GM19035 (cell line): ENCODE results near the gene DPP6.
"Not testable (repeated sequence)": the region's sequence is repeated elsewhere in the genome, so short reads cannot be mapped to it uniquely, and the experiment has no call there.

Experiments used
- ATAC-seq: cut with Tn5 transposase; IDR thresholded peaks from one replicate; pipeline ENCODE4 v1.9.1; 2021; ENCODE audit not compliant: unreplicated experiment

Gene DPP6

DNA sequence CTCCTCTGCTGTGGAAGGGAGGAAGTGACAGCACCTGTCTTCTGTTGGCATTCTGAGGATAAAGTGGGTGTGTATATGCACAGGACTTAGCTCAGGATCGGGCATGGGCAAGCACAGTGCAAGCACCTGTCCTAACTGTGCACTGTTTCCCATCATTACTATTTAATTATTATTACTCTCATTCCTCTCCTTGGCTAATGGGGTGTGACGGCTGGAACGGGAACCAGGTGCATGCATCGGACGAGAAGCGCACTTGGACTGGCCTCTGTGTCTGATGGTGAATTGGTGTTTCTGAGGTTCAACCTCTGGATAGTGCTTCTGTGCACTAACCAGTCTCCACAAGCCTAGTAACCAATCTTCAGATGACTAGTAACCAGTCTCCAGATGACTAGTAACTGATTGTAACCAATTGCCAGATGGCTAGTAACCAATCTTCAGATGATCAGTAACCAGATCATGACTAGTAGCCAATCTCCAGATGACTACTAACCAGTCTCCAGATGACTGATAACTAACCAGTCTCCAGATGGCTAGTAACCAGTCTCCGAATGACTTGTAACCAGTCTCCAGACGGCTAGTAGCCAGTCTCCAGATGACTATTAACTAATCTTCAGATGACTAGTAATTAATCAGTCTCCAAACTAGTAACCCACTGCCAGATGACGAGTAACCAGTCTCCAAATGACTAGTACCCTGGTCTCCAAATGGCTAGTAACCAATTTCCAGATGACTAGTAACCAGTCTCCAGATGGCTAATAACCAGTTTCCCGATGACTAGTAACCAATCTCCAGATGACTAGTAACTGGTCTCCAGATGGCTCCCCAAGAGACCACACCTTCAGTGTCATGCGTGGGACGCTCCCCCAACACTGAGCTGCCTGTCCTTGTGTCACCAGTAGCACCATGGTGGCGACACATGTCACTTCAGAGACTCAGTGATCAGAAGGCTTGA, 864.9 kb downstream of the DPP6 start:
- no peak for ATAC-seq

DNA sequence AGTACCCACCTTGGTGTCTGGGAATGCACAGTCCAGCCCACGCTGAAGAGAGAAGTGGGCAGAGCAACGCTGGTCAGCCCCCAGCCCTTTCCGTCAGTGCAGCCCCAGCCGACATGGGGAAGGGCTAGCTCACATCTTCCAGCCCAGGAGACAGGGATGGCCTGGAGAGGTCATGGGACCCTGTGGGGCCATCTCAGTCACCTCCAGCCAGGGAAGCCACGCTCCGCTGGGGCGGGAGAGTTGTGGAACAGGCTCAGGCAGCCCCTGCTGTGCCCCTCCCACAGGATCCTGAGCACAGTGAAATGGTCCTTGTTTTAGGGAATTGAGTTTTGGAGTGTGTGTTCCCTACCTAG, 865.6 kb downstream of the DPP6 start:
- ATAC-seq = no peak

DNA sequence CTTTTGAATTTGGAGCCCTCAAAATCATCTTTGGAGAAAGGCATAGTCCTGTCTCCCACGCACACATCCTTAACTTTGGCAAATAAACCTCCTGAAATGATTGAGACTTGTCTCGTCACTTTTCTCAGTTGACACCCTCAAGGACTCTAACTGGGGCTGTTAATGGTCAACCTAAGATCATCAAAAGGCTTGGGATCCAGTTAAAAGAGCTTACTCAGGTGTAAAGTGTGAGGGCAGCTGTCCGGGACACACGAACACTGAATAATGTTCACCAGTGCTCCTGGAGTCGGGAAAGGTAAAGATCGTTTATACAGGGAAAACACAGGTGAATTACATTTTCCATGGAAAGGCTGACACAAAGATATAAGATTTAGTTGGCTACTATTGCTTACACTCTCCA, 866.1 kb downstream of the DPP6 start:
- ATAC-seq = no peak

DNA sequence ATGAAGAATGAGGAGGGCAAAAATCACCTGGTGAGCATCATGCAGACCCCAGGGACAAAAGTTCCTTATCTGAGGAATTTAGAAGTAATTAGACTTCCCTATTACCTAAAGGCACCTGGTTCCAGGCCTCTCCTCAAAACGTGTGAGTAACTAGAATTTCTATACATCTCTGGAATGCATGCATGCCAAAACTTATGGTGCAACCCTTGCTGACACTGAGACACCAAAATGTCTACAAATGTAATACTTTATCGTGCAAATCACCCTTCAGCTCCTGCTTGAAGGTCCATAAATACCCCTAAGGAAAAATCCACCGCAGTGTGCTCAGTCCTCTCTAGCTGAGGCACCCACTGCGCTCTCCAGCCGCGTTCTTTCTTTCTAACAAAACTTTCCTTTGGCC, 866.5 kb downstream of the DPP6 start:
- no peak for ATAC-seq

DNA sequence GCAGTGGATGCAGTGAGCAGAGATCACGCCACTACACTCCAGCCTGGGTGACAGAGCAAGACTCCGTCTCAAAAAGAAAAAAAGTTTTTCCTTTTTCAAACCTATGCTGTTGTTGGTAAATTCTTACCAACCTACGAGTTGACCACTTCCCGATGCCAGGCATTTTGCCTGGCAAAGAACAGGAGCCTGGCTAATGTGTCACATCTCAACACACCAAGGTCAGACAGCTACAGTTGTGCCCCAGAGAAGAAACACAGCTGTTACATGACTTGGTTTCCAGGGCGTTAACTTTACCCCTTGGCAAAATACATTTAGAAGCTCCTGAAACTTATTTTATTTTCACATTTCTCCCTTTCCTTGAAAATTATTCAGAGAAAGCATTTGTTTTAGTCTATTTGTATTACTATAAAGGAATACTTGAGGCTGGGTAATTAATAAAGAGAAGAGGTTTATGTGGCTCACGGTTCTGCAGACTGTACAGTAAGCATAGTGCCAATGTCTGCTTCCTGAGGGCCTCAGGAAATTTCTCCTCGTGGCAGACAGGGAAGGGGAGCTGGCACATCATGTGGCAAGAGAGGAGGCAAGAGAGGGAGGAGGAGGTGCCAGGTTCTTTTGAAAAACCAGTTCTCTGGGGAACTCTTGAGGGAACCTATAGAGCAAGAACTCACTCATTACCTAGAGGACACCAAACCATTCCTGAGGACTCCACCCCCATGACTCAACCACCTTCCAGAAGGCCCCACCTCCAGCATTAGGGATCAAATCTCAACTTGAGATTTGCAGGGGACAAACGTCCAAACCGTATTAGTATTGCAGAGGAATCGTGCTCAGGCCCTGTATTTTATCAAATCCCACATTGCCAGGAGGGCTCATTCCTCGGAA, 867.4 kb downstream of the DPP6 start:
- no peak for ATAC-seq

DNA sequence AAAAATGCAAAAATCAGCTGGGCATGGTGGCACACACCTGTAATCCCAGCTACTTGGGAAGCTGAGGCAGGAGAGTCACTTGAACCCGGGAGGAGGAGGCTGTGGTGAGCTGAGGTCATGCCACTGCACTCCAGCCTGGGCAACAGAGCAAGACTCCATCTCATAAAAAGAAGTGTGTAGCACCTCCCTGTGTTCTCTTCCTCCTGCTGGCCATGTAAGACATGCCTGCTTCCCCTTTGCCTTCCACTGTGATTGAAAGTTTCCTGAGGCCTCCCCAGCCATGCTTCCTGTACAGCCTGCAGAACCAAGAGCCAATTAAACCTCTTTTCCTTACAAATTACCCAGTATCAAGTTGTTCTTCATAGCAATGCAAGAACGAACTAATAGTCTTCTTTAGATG, 870.3 kb downstream of the DPP6 start:
- not testable (repeated sequence) for ATAC-seq

DNA sequence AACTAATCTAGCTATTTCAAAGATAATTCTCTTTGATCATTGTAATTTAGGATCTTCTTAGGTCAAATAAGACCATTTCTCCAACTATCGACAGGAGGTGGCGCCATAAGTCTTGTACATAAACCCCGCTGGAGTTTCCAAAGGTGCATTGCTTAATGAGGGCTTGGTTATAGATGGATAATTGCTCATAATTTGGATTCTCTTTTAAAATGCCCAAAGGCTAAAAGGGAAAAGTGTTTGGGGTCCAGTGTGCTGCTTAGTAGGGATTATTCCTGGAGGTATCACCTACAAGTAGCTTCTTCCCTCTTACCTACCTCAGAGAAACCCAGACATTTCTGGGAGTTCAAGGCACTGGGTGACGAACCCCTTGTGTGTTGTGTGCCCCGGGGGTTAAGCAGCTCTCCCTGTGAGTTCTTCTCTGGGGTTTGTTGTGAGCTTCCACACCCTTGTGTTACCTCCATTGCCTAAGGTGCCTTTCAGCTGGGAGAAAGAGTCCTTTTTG, 875.5 kb downstream of the DPP6 start:
- ATAC-seq = peak; percentile 43

DNA sequence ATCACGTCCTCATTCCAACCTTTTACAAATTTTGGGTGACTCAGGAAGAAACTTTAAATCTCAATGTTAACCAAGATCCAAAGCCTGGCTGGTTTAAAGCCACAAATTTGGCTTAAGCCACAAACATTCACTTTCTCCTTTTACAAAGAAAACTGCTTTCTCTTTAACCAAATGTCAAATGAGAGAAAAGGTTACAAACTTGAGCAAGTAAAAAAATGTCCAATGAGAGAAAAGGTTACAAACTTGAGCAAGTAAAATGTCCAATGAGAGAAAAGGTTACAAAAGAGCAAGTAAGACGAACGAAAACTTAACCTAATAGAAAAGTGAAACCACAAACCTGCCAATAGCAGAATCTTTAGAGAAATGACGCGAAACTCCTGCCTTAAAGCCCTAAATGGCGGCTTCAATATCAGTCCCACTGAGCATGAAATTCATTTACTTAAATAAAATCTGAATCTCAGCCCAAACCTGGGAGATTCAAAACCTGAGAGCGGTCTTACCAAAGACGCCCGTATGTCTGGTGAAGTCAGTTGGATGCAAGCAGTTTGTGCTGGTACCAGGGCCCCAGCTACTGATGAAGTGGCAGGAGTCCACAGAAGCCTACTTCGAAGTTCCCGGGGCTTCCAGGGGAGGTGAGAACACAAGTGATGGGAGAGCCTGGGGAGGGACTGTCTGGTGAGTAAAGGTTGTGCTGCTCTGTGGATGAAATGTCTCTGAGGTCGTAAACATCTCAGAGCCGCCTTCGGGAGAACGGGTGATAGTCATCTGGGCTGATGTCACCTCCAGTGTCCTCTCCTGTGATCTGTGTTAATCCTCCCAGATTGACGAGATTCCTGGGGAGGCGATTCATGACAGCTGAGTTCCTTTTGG, 876.2 kb downstream of the DPP6 start:
- ATAC-seq = peak; percentile 91

DNA sequence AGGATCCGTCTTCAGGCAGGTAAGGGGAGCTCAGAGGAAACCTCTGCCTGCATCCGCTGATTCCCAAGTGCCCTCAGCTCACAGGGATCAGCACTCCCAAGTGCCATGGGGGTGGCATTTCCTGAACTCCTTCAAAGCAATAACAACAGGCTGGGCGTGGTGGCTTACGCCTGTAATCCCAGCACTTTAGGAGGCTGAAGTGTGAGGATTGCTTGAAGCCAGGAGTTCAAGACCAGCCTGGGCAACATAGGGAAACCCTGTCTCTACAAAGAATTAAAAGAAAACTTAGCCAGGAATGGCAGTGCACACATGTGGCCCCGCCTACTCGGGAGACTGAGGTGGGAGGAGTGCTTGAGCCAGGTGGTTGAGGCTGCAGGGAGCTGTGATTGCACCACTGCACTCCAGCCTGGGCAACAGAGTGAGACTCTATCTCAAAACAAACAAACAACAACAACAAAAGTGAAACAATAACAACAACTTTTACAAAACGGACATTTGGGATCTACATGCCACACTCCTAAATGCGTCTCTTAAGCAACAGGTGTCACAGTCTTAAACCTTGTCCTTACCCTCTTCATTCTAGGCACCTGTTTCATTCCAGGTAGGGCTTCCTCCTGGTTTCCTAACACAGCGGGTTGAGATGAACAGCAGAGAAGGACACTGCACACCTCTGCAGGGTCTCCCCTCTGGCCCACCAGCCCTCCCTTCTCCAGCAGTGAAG, 877.0 kb downstream of the DPP6 start:
- no peak for ATAC-seq

DNA sequence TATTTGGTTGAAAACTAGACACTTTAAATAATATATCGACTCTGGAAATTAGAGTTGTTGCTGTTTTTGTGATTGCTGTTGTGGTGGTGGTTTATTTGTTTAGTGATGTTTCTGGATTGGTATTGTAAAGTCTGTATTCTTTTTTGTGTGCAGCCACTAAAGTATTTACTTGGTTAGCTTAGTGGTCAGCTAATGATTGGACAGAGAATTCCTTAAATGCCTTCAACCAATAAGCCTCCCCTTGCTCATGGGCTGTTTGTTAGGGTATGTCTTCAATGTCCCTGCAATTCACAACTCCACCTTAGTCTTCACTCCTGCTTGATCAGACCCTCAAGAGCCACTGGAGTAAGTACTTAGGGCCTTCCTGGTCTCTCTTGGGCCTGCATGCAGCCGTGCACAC, 879.7 kb downstream of the DPP6 start:
- no peak for ATAC-seq

DNA sequence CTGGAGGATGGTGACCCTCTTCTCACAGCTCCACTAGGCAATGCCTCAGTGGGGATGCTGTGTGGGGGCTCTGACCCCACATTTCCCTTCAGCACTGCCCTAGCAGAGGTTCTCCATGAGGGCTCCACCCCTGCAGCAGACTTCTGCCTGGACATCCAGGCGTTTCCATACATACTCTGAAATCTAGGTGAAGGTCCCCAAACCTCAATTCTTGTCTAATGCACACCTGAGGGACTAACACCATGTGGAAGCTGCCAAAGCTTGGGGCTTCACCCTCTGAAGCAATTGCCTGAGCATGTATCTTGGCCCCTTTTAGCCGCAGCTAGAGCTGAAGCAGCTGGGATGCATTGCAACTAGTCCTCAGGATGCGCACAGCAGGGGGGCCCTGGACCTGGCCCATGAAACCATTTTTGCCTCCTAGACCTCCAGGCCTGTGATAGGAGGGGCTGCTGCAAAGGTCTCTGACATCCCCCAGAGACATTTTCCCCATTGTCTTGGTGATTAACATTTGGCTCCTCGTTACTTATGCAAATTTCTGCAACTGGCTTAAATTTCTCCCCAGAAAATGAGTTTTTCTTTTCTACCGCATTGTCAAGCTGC, 882.3 kb downstream of the DPP6 start:
- ATAC-seq = not testable (repeated sequence)

DNA sequence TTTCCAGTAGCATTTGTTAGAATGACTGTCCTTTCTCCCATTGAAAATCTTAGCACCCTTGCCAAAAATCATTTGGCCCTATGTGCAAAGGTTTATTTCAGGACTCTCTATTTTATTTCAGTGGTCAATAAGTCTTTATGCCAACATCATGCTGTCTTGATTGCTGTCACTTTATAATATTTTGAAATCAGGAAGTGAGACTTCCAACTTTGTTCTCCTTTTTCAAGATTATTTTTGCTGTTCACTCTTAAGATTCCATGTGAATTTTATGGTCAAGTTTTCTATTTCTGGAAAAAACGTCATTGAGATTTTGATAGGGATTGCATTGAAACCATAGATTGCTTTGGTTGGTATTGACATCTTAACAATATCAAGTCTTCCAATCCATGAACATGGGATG, 885.6 kb downstream of the DPP6 start:
- no peak for ATAC-seq

DNA sequence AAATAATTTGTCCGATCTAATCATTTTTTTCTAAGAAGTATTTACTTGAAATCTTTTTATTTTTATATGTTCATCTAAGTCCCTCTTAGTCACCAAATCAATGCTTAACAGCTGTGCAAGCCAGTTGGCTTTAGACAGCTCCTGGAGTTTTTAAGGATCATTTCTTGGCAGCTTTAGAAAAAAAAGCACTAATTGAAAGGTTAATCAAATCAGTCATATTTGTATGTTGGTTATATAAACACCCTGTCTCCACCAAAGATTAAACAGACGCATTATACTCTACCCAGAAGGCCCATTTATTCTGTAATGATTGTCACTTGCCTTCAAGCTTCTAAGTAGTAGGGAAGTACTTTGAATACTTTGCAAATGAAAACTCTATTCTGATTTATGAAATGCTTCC, 890.5 kb downstream of the DPP6 start:
- ATAC-seq = no peak
